PC-9 (cell line): ENCODE data around the gene WFIKKN1.

Source experiments
- EZH2 ChIP-seq: fragments of 200-600 bp; sonication (generic); IDR thresholded peaks from 2 replicates; pipeline ENCODE4 v1.8.0; 2017; ENCODE audit warnings: antibody characterized with exemption, low read depth
- TF ChIP-seq, protein P1 (sequence below): fragments of 200-600 bp; sonication (generic); conservative IDR thresholded peaks from 2 replicates; pipeline ENCODE4 v1.6.1; 2017; ENCODE audit warnings: mixed run types, antibody characterized with exemption, mild to moderate bottlenecking, moderate library complexity

- TF ChIP-seq EZH2: no peak
- TF ChIP-seq, protein P1, sequence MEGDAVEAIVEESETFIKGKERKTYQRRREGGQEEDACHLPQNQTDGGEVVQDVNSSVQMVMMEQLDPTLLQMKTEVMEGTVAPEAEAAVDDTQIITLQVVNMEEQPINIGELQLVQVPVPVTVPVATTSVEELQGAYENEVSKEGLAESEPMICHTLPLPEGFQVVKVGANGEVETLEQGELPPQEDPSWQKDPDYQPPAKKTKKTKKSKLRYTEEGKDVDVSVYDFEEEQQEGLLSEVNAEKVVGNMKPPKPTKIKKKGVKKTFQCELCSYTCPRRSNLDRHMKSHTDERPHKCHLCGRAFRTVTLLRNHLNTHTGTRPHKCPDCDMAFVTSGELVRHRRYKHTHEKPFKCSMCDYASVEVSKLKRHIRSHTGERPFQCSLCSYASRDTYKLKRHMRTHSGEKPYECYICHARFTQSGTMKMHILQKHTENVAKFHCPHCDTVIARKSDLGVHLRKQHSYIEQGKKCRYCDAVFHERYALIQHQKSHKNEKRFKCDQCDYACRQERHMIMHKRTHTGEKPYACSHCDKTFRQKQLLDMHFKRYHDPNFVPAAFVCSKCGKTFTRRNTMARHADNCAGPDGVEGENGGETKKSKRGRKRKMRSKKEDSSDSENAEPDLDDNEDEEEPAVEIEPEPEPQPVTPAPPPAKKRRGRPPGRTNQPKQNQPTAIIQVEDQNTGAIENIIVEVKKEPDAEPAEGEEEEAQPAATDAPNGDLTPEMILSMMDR: no peak
Measured at GRCh38 chr16:644556-644955, 13.8 kb downstream of the WFIKKN1 start.
